HT1080 (cell line): ENCODE data around the gene ANKRD11. TPM values are rescaled to one million over a fixed set of nuclear protein-coding genes. Genes with fewer than 3 reads are reported as not detected.
A peak's percentile ranks its signal among the peaks of the same experiment; 100 is the strongest.
"Not testable (repeated sequence)": the region's sequence is repeated elsewhere in the genome, so short reads cannot be mapped to it uniquely, and the experiment has no call there.

ENCODE experiments used
- DNase-seq: peaks from one replicate; pipeline ENCODE4 v3.0.0-alpha.2; 2015; ENCODE audit warnings: low read depth
- total RNA-seq: library from RNA; depleted of rRNA; stranded (reverse); fragments of >200 nt; shearing (Covaris generic); gene quantifications from 2 replicates; pipeline ENCODE4 v1.2.3, GENCODE V29; 2014

ANKRD11 gene
- total RNA-seq, 1 experiment from 2014 or later: 79.1 TPM

- DNase-seq: no peak
These were observed 36.6 kb downstream of the ANKRD11 start for GRCh38 chr16:89453501-89454321.

DNA sequence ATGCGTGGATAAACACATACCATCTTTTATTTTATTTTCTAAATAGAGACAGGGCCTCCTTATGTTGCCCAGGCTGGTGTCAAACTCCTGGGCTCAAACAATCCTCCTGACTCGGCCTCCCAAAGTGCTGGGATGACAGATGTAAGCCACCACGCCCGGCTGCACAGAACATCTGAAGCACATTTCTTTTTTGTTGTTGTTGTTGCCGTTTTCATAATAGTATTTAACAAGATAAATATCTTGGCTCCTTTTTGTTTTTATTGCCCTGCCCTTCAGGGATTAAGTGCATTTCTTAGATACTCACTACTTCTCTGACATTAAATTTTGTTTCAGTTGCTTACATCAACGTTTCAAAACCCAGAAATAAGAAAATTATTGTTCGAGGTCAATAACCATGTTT lies 37.4 kb downstream of the ANKRD11 start:
- DNase-seq: no peak

DNA sequence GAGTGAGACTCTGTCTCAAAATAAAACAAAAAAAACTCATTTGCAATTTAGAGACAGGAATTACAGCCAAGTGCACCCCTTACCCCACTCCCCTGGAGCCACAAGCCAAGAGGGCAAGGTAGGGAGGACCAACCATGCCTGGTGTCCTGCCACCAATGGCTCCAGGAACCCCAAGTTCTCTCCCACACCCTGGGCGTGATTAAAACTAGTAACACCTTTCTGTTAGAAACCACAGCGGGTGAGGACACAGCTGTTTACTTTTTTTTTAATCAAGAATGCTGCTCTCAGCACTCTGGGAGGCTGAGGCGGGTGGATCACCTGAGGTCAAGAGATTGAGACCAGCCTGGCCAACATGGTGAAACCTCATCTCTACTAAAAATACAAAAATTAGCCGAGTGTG lies 38.1 kb downstream of the ANKRD11 start:
- no peak for DNase-seq

- DNase-seq: no peak
These were observed 39.8 kb downstream of the ANKRD11 start for GRCh38 chr16:89450537-89450936.

GRCh38 chr16:89449726-89450335 lies 40.5 kb downstream of the ANKRD11 start:
- DNase-seq: peak; percentile 28

GRCh38 chr16:89448656-89449055 lies 41.7 kb downstream of the ANKRD11 start:
- no peak for DNase-seq

DNA sequence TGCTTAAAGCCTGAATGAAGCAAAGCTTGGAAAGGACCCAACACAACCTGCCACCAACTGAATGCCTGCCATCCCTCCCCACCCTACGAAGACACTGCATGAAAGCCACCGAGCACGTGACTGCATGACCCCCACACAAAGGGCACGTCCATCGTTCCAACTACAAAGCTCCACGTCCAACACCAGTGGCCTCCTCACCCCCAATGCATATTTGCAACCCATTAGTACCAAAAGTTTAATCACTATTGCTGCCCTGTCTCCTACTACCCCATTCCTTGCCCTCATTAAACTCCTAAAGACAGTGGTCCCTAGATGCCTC lies 43.4 kb downstream of the ANKRD11 start:
- DNase-seq: no peak

- DNase-seq: no peak
These were observed 44.0 kb downstream of the ANKRD11 start for GRCh38 chr16:89446136-89446974.

- no peak for DNase-seq
These were observed 45.2 kb downstream of the ANKRD11 start for GRCh38 chr16:89445166-89445565.

GRCh38 chr16:89444728-89445127 lies 45.6 kb downstream of the ANKRD11 start:
- no peak for DNase-seq

- no peak for DNase-seq
These were observed 46.1 kb downstream of the ANKRD11 start for GRCh38 chr16:89444151-89444723.

GRCh38 chr16:89443727-89444084 lies 46.7 kb downstream of the ANKRD11 start:
- DNase-seq: no peak

DNA sequence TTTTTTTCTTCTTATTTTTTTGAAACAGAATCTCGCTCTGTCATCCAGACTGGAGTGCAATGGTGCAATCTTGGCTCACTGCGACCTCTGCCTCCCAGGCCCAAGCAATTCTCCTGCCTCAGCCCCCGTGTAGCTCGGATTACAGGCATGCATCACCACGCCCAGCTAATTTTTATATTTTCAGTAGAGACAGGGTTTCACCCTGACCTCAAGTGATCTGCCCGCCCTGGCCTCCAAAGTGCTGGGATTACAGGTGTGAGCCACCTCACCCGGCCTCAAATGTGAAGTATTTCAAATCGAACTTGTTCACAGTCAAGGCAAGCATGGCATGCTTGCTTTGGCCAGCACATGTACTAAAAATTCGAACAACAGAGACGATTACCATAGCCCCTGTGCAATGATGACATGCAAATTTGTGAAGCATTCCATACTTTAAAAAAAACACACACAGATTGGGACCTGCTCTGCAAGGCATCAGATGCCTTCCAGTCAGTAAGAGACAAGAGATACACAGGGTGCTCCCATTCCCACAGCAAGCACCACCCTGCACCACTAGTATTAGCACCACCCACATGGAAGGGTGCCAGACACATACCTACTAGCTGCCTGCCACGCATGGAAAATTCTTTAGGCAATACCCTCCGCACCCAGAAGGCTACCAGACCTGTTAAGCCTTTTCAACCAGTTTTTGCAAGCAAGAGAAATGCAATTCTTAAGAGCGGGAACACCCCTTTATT lies 47.2 kb downstream of the ANKRD11 start:
- no peak for DNase-seq

- no peak for DNase-seq
These were observed 47.8 kb downstream of the ANKRD11 start for GRCh38 chr16:89442588-89442987.

GRCh38 chr16:89439659-89440058 lies 50.7 kb downstream of the ANKRD11 start:
- DNase-seq: no peak

- DNase-seq: no peak
These were observed 52.4 kb downstream of the ANKRD11 start for GRCh38 chr16:89437991-89438390.

DNA sequence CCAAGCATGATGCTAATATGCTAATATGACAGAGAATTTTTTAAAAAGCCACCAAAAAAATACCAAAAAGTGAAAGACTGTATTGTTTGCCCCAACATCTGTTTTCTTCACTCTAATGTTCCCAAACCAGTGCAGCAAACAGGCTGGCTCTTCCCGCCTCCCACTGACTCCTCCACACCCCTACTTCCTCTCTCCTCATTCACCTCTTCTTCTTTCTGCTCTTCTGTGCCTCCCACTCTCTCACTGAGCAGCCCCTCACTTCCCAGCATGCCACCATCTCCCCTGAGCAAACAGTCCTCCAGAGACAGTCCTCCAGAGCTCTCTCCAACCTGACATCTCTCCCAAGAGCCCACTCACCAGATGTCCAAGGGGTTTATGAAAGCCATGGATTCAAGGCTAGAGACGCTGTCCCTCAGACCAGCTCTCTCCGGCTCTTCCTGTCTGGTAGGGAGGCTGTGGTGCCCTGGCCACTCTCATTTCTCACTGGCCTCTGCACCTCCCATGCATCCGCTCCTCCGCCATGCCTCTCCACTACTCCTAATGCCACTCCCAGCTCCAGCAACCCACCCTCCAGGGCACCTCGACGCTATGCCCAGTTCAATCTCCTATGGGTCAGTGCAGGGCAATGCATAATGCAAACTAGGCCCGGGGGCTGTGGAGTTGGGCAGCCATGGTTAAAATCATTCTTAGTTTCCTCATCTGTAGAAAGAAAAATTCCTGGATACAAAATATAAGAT lies 52.9 kb downstream of the ANKRD11 start:
- no peak for DNase-seq

DNA sequence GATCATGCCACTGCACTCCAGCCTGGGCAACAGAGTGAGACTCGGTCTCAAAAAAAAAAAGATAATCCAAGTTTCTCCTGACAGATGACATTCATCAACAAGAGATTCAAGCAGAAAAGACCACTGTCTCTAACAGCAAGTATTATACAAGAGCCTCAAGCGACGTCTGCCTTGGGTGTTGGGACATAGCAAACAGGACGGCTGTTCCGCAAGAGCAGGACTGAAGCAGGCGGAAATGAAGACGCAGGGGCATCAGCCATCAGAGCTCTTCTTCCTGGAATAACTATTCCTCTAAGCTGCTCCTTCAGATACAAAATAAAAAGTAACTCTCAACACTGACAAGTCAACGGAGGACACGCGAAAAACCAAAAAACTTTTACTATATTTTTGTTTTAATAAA lies 54.0 kb downstream of the ANKRD11 start:
- no peak for DNase-seq

DNA sequence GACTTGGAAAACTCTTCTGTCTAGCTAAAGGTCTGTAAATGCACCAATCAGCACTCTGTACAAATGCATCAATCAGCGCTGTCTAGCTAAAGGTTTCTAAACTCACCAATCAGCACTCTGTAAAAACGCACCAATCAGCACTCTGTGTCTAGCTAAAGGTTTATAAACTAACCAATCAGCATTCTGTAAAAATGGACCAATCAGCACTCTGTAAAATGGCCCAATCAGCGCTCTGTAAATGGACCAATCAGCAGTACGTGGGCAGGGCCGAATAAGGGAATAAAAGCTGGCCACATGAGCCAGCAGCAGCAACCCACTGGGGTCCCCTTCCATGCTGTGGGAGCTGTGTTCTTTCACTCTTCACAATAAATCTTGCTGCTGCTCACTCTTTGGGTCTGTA lies 55.3 kb downstream of the ANKRD11 start:
- not testable (repeated sequence) for DNase-seq

DNA sequence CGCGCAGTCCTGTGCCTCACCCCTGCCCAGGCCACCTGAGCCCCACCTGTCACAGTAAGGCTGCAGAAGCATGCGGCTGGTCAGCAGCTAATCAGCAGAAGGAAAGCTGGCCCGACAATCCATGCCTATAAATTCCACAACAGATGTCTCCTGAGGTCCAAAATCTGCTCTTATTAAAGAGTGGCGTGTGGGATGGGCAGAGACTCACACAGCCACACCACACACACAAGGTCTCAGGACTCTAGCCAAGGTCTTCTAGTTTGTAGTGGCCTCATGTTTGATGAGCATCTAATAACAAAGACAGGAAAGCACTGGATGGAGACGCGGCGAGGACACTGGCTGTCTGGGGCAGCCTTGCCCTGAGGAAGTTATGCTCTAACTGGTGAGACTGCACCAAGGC lies 55.9 kb downstream of the ANKRD11 start:
- no peak for DNase-seq
